GM12873 (cell line): ENCODE results near the gene MACF1.

Source experiments
- CTCF ChIP-seq: IDR thresholded peaks from 2 replicates; pipeline ENCODE4 v1.5.1; 2012; ENCODE audit warnings: low read depth, mild to moderate bottlenecking, moderate library complexity, low read length, control low read depth; ENCODE audit not compliant: insufficient read depth; ENCODE audit errors: missing control alignments

The MACF1 gene

GRCh38 chr1:39508266-39508665, 303.8 kb downstream of the MACF1 start:
- no peak for TF ChIP-seq CTCF

- no peak for TF ChIP-seq CTCF
Measured at GRCh38 chr1:39508857-39509305, 304.4 kb downstream of the MACF1 start.

- no peak for TF ChIP-seq CTCF
Measured at GRCh38 chr1:39509360-39510009, 305.0 kb downstream of the MACF1 start.

- no peak for TF ChIP-seq CTCF
Measured at GRCh38 chr1:39522661-39523567, 318.4 kb downstream of the MACF1 start.

- no peak for TF ChIP-seq CTCF
Measured at GRCh38 chr1:39524171-39524570, 319.7 kb downstream of the MACF1 start.

GRCh38 chr1:39524591-39525365, 320.3 kb downstream of the MACF1 start:
- TF ChIP-seq CTCF: no peak
